HepG2 (cell line): ENCODE results near the gene SLC22A23. TPM values are rescaled to one million over a fixed set of nuclear protein-coding genes. Genes with fewer than 3 reads are reported as not detected.

Source experiments
- GLI4 ChIP-seq: sonication (generic); formaldehyde crosslinking; IDR thresholded peaks from 2 replicates; pipeline ENCODE4 v1.5.1; 2020; ENCODE audit warnings: missing genetic modification reagents, mild to moderate bottlenecking, moderate library complexity, borderline replicate concordance
- NCOA1 ChIP-seq: sonication (generic); formaldehyde crosslinking; IDR thresholded peaks from 2 replicates; pipeline ENCODE4 v1.9.0; 2021; ENCODE audit warnings: missing genetic modification reagents
- POLR2AphosphoS5 ChIP-seq: IDR thresholded peaks from 2 replicates; pipeline ENCODE4 v1.6.1; 2012; ENCODE audit warnings: low read depth, low read length
- RCOR2 ChIP-seq: IDR thresholded peaks from 2 replicates; pipeline ENCODE4 v1.6.1; 2016; ENCODE audit warnings: missing biosample characterization, missing genetic modification reagents
- YEATS4 ChIP-seq: sonication (generic); formaldehyde crosslinking; IDR thresholded peaks from 2 replicates; pipeline ENCODE4 v1.4.0; 2020; ENCODE audit warnings: missing genetic modification reagents, borderline replicate concordance
- ZFYVE20 ChIP-seq: sonication (generic); formaldehyde crosslinking; IDR thresholded peaks from 2 replicates; pipeline ENCODE4 v1.8.0; 2023; ENCODE audit warnings: low read depth, mild to moderate bottlenecking, moderate library complexity, missing genetic modification reagents, borderline replicate concordance
- ZNF121 ChIP-seq: sonication (generic); formaldehyde crosslinking; IDR thresholded peaks from 2 replicates; pipeline ENCODE4 v1.5.0; 2020; ENCODE audit warnings: mild to moderate bottlenecking, missing genetic modification reagents
- ZNF136 ChIP-seq: sonication (generic); formaldehyde crosslinking; IDR thresholded peaks from 2 replicates; pipeline ENCODE4 v1.8.1; 2022; ENCODE audit warnings: low read depth, mild to moderate bottlenecking, moderate library complexity, missing genetic modification reagents
- ZNF256 ChIP-seq: sonication (generic); formaldehyde crosslinking; conservative IDR thresholded peaks from 2 replicates; pipeline ENCODE4 v1.4.0; 2020; ENCODE audit warnings: missing genetic modification reagents
- ZNF350 ChIP-seq: sonication (generic); formaldehyde crosslinking; IDR thresholded peaks from 2 replicates; pipeline ENCODE4 v1.4.0; 2020; ENCODE audit warnings: mild to moderate bottlenecking, low read depth, missing genetic modification reagents, borderline replicate concordance
- ZNF788 ChIP-seq: sonication (generic); formaldehyde crosslinking; IDR thresholded peaks from 2 replicates; pipeline ENCODE4 v1.5.0; 2020; ENCODE audit warnings: mild to moderate bottlenecking, missing genetic modification reagents, borderline replicate concordance
- polyA plus RNA-seq, 8 experiments: library from polyadenylated mRNA; depleted of rRNA in 3 of 8; stranded (reverse) in 7 of 8; unstranded in 1 of 8; fragments of >200 nt; fragmentation: Illumina TruSeq in 4 of 8; extraction: Trizol in 4 of 8; gene quantifications; 2 replicates each; pipeline versions ENCODE4 v1.2.1 to v1.2.3, GENCODE V29; 2011 to 2016; ENCODE audit warnings: low read depth in 4 of 8, missing spikeins in 1 of 8, mixed read lengths in 1 of 8; ENCODE audit not compliant: insufficient read depth in 1 of 8
- total RNA-seq, 5 experiments: library from RNA; depleted of rRNA; stranded (reverse); fragments of >200 nt; fragmentation: Illumina TruSeq; extraction: Trizol; gene quantifications; 2 replicates each; pipeline ENCODE4 v1.2.3, GENCODE V29; 2016; ENCODE audit warnings: low read depth in 1 of 5
- TF ChIP-seq, protein P1 (sequence below): sonication (generic); formaldehyde crosslinking; IDR thresholded peaks from 2 replicates; pipeline ENCODE4 v1.5.0; 2020; ENCODE audit warnings: missing genetic modification reagents, mild to moderate bottlenecking, borderline replicate concordance
- TF ChIP-seq, protein P2 (sequence below): sonication (generic); formaldehyde crosslinking; IDR thresholded peaks from 2 replicates; pipeline ENCODE4 v1.4.0; 2020; ENCODE audit warnings: missing genetic modification reagents
- TF ChIP-seq, protein P3 (sequence below): sonication (generic); formaldehyde crosslinking; IDR thresholded peaks from 2 replicates; pipeline ENCODE4 v1.4.0; 2020; ENCODE audit warnings: missing genetic modification reagents, mild to moderate bottlenecking, borderline replicate concordance
- TF ChIP-seq, protein P4 (sequence below): sonication (generic); formaldehyde crosslinking; IDR thresholded peaks from 2 replicates; pipeline ENCODE4 v1.4.0; 2020; ENCODE audit warnings: missing genetic modification reagents, borderline replicate concordance
- TF ChIP-seq, protein P5 (sequence below): sonication (generic); formaldehyde crosslinking; IDR thresholded peaks from 2 replicates; pipeline ENCODE4 v1.4.0; 2020; ENCODE audit warnings: mild to moderate bottlenecking, low read depth, missing genetic modification reagents

Gene SLC22A23
- total and polyA plus RNA-seq, 2 of the 13 experiments (the other 11 are each of a cell fraction or from before 2014, with no cell fraction given), result 11.8 to 17.5 TPM

DNA sequence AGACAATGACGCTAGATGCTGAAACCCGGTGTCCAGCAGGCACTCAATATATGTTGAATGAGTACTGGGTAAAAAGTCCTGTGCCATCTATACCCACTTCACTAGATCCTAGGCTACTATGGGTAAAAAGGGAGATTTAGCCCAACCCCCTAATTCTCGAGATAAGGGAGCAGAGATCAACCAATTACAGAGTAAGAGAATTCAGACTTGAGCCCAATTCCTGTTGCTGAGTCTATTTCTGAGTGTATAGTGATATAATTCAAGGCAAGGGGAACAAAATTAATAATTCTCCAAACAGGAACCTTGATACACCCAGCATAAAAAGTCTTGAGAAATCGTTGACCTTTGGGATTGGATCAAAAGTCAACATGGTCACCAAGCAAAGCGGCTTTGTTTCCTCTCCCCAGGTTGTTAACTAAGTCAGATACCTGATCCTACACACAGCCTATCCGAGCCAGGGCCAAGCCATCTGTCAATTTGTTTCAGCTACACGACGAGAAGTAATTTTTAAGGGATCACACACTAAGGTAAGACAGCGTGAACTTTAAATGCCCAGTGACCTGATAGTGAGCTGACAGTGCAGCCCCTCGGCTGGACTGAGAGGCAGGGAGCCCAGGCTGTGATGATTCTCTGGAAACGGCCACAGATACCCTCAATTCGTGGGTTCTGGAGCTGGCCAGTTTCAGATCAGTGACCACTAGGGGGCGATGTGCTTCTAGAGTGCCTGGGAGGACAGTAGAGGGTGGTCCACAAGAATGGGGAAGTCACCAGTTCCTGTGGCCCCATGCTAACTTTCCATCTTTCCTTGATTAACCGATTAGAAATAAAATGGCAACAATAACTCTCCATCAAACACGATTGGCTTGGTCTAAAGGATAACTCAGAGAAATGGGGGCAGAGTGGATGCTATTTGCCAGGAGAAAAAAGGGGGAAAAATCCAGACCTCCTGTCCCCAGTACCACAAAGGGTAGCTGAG is 46.2 kb downstream of the SLC22A23 start (continued):
- TF ChIP-seq GLI4, result no peak
- TF ChIP-seq YEATS4 (CRISPR knock-in tag), result no peak
- TF ChIP-seq, protein P1, sequence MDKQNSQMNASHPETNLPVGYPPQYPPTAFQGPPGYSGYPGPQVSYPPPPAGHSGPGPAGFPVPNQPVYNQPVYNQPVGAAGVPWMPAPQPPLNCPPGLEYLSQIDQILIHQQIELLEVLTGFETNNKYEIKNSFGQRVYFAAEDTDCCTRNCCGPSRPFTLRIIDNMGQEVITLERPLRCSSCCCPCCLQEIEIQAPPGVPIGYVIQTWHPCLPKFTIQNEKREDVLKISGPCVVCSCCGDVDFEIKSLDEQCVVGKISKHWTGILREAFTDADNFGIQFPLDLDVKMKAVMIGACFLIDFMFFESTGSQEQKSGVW (CRISPR knock-in tag), result no peak; the same call in 1 of the 2 replicates
- peak; percentile 48; the same call in 1 of the 2 replicates for TF ChIP-seq ZNF121 (CRISPR knock-in tag)
- TF ChIP-seq POLR2AphosphoS5, result no peak
- TF ChIP-seq, protein P2, sequence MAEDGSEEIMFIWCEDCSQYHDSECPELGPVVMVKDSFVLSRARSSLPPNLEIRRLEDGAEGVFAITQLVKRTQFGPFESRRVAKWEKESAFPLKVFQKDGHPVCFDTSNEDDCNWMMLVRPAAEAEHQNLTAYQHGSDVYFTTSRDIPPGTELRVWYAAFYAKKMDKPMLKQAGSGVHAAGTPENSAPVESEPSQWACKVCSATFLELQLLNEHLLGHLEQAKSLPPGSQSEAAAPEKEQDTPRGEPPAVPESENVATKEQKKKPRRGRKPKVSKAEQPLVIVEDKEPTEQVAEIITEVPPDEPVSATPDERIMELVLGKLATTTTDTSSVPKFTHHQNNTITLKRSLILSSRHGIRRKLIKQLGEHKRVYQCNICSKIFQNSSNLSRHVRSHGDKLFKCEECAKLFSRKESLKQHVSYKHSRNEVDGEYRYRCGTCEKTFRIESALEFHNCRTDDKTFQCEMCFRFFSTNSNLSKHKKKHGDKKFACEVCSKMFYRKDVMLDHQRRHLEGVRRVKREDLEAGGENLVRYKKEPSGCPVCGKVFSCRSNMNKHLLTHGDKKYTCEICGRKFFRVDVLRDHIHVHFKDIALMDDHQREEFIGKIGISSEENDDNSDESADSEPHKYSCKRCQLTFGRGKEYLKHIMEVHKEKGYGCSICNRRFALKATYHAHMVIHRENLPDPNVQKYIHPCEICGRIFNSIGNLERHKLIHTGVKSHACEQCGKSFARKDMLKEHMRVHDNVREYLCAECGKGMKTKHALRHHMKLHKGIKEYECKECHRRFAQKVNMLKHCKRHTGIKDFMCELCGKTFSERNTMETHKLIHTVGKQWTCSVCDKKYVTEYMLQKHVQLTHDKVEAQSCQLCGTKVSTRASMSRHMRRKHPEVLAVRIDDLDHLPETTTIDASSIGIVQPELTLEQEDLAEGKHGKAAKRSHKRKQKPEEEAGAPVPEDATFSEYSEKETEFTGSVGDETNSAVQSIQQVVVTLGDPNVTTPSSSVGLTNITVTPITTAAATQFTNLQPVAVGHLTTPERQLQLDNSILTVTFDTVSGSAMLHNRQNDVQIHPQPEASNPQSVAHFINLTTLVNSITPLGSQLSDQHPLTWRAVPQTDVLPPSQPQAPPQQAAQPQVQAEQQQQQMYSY (CRISPR knock-in tag), result no peak
- TF ChIP-seq, protein P3, sequence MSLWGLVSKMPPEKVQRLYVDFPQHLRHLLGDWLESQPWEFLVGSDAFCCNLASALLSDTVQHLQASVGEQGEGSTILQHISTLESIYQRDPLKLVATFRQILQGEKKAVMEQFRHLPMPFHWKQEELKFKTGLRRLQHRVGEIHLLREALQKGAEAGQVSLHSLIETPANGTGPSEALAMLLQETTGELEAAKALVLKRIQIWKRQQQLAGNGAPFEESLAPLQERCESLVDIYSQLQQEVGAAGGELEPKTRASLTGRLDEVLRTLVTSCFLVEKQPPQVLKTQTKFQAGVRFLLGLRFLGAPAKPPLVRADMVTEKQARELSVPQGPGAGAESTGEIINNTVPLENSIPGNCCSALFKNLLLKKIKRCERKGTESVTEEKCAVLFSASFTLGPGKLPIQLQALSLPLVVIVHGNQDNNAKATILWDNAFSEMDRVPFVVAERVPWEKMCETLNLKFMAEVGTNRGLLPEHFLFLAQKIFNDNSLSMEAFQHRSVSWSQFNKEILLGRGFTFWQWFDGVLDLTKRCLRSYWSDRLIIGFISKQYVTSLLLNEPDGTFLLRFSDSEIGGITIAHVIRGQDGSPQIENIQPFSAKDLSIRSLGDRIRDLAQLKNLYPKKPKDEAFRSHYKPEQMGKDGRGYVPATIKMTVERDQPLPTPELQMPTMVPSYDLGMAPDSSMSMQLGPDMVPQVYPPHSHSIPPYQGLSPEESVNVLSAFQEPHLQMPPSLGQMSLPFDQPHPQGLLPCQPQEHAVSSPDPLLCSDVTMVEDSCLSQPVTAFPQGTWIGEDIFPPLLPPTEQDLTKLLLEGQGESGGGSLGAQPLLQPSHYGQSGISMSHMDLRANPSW, result peak; percentile 8; the same call in 1 of the 2 replicates
- peak; percentile 77; the same call in 1 of the 2 replicates for TF ChIP-seq ZNF788 (CRISPR knock-in tag)
- TF ChIP-seq ZNF350 (CRISPR knock-in tag), result no peak
- TF ChIP-seq, protein P4, sequence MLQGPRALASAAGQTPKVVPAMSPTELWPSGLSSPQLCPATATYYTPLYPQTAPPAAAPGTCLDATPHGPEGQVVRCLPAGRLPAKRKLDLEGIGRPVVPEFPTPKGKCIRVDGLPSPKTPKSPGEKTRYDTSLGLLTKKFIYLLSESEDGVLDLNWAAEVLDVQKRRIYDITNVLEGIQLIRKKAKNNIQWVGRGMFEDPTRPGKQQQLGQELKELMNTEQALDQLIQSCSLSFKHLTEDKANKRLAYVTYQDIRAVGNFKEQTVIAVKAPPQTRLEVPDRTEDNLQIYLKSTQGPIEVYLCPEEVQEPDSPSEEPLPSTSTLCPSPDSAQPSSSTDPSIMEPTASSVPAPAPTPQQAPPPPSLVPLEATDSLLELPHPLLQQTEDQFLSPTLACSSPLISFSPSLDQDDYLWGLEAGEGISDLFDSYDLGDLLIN (CRISPR knock-in tag), result no peak
- 0 out of 2 replicates have a peak, but pooled peaks have one; percentile 16 for TF ChIP-seq NCOA1 (CRISPR knock-in tag)
- TF ChIP-seq, protein P5, sequence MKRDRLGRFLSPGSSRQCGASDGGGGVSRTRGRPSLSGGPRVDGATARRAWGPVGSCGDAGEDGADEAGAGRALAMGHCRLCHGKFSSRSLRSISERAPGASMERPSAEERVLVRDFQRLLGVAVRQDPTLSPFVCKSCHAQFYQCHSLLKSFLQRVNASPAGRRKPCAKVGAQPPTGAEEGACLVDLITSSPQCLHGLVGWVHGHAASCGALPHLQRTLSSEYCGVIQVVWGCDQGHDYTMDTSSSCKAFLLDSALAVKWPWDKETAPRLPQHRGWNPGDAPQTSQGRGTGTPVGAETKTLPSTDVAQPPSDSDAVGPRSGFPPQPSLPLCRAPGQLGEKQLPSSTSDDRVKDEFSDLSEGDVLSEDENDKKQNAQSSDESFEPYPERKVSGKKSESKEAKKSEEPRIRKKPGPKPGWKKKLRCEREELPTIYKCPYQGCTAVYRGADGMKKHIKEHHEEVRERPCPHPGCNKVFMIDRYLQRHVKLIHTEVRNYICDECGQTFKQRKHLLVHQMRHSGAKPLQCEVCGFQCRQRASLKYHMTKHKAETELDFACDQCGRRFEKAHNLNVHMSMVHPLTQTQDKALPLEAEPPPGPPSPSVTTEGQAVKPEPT (CRISPR knock-in tag), result 0 out of 2 replicates have a peak, but pooled peaks have one; percentile 80
- TF ChIP-seq ZNF256 (CRISPR knock-in tag), result no peak
- no peak for TF ChIP-seq ZNF136
- no peak for TF ChIP-seq ZFYVE20 (CRISPR knock-in tag)
- no peak for TF ChIP-seq RCOR2 (CRISPR knock-in tag)
